ENCODE measurements around the gene EFNA3.

DNA sequence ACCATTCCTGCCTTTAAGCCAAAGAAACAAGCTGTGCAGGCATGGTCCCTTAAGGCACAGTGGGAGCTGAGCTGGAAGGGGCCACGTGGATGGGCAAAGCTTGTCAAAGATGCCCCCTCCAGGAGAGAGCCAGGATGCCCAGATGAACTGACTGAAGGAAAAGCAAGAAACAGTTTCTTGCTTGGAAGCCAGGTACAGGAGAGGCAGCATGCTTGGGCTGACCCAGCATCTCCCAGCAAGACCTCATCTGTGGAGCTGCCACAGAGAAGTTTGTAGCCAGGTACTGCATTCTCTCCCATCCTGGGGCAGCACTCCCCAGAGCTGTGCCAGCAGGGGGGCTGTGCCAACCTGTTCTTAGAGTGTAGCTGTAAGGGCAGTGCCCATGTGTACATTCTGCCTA is 55.7 kb downstream of the EFNA3 start:
- no peak for TF ChIP-seq POLR2AphosphoS5 (IDR thresholded peaks at IDR 0.05; ENCODE audit: low read depth, low read length)
- no peak for TF ChIP-seq SIN3A (IDR thresholded peaks at IDR 0.05; ENCODE audit: borderline replicate concordance, insufficient read depth, low read length)
- TF ChIP-seq REST (IDR thresholded peaks at IDR 0.05; ENCODE audit: insufficient read depth in 1 of 2, low read depth in 2 of 2, low read length in 2 of 2): no peak

Measured in PFSK-1 (cell line).